Measurements from ENCODE around the gene CCNL1. TPM values are rescaled to one million over a fixed set of nuclear protein-coding genes. Genes with fewer than 3 reads are reported as not detected.

Gene CCNL1
- total RNA-seq, 1 donor from 2014 or later: 99.9 TPM

DNA sequence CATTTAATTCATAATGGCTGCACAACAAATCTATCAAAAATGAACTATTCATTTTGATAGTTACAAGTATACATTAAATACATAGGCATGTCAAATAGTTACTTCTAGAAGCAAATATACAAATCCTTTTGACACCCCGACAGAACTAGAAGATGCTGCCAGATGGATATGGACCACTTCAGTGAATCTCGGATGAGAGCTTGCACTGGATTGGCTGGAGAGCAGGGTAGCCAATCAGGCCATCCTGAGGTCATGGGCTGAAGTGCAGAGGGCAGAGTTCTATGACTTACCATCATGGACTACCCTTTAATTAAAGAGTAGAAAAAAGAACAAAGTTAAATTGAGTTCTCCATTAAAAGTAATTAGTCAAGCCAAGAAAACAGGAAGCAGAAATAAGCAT, 8.3 kb downstream of the CCNL1 start:
- no peak for DNase-seq (ENCODE audit: low read depth)
- H3K27me3 ChIP-seq (ENCODE audit: control insufficient read depth, insufficient read depth, low read length): no peaks in the 10 kb centered on the region
- TF ChIP-seq CTCF (IDR thresholded peaks at IDR 0.05; ENCODE audit: insufficient read depth, low read length, poor library complexity, severe bottlenecking): no peak
- peaks cover 2% of the 10 kb centered on the region for H3K36me3 ChIP-seq (ENCODE audit: control insufficient read depth, insufficient read depth, low read length)
- H3K4me3 ChIP-seq (ENCODE audit: low read depth, low read length): no peak overlapping the region

GRCh38 chr3:157151151-157151550, 8.8 kb downstream of the CCNL1 start:
- no peaks in the 10 kb centered on the region for H3K27me3 ChIP-seq (ENCODE audit: control insufficient read depth, insufficient read depth, low read length)
- DNase-seq (ENCODE audit: low read depth): no peak
- peaks cover 2% of the 10 kb centered on the region for H3K36me3 ChIP-seq (ENCODE audit: control insufficient read depth, insufficient read depth, low read length)
- no peak for TF ChIP-seq CTCF (IDR thresholded peaks at IDR 0.05; ENCODE audit: insufficient read depth, low read length, poor library complexity, severe bottlenecking)
- H3K4me3 ChIP-seq (ENCODE audit: low read depth, low read length): no peak overlapping the region

DNA sequence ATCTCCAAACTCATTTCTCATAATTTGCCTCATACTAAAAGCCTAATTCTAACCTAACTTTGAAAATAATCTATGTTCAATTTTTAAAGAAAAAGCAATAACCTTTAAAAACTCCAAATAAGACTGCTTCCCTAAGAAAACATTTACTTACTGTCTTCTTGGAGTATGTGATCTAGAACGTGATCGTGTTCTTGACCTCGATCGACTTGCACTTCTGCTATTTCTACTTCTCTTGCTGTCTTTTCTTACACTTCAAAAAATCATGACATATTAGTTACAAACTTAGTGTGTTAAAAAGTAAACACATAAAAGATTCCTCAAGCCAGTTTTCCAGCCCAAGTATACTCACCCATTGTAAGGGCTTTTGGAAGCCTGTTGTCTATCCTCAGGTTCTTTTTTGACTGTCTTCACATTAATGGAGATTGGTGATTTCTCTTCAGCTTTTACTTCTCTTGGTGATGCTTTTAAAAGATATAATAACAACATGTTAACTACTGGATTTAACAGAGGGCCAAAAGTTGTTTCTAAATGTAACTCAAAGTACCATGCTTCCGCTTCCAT, 10.7 kb downstream of the CCNL1 start:
- no peak for DNase-seq (ENCODE audit: low read depth)
- peaks cover 2% of the 10 kb centered on the region for H3K36me3 ChIP-seq (ENCODE audit: control insufficient read depth, insufficient read depth, low read length)

DNA sequence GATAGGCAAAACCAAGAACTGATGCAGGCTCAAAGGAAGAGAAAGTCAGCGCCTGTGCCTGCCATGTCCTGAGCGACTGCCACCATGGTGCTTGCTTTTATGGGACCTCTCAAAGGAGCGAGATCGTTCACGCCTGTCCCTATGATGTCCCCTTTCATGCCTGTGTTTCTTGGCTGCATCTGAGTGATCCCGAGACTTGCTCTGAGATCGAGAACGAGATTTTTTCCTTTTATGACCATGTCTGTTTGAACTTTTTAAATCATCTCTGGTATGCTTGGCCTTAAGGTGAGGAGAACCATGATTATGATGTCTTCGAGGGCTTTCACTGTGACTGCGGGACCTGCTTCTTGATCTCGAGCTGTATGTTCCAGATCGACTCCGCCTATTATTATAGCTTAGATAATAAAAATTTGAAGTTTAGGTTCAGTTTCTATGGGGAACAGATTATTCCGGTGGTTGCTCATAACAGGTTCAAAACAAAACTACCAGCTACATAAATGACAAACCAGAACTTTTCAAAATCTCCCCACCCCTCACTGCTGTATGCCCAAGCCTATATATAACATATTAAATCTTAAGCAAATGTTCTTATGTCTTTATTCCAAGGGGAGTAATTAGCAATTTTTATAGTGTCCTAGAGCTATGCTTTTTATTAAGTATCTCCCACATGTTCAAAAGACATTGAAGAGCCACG, 11.6 kb downstream of the CCNL1 start:
- Histone ChIP-seq H3K4me3 (ENCODE audit: low read depth, low read length) (no peak overlapping the region), H3K36me3 (ENCODE audit: control insufficient read depth, insufficient read depth, low read length) (peaks cover 2% of the 10 kb centered on the region), H3K27me3 (ENCODE audit: control insufficient read depth, insufficient read depth, low read length) (no peaks in the 10 kb centered on the region)
- TF ChIP-seq CTCF (IDR thresholded peaks at IDR 0.05; ENCODE audit: insufficient read depth, low read length, poor library complexity, severe bottlenecking): no peak
- no peak for DNase-seq (ENCODE audit: low read depth)

More for the DNA sequence above, 10.7 kb downstream of the CCNL1 start:
- no peak for TF ChIP-seq CTCF (IDR thresholded peaks at IDR 0.05; ENCODE audit: insufficient read depth, low read length, poor library complexity, severe bottlenecking)
- no peaks in the 10 kb centered on the region for H3K27me3 ChIP-seq (ENCODE audit: control insufficient read depth, insufficient read depth, low read length)
- no peak overlapping the region for H3K4me3 ChIP-seq (ENCODE audit: low read depth, low read length)

DNA sequence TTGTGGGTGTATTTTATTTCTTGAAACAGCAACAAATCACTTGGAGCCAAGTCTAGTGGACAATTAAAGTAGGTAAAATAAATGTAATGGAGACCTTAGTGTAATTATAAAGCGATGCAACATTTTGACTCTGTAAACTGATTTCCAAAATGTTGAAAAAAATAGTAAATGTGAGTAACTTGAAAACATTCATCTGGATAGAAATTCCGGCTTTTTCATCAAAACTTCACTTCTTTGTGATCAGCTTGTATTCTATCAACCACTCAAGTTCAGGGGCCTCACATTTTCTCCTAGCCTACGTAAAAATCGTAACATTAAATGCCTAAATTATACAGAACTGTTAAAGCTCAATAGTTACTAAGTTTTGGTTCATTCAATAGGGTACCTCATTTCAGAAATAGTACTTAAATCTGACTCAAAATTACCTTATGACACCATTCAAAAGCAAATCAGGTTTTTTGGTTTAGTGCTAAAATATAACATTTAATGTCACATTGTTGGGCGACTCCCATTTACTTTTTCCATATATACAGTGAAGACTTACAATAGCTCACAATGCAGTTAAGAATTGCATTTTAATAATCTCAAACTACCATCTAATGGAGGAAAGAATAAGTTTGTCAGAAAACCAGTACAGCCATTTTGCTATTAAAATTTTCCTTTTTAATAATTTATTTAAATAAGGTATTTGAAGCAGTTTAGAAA, 12.7 kb downstream of the CCNL1 start:
- Histone ChIP-seq H3K4me3 (ENCODE audit: low read depth, low read length) (no peak overlapping the region), H3K27me3 (ENCODE audit: control insufficient read depth, insufficient read depth, low read length) (no peaks in the 10 kb centered on the region), H3K36me3 (ENCODE audit: control insufficient read depth, insufficient read depth, low read length) (peaks cover 2% of the 10 kb centered on the region)
- DNase-seq (ENCODE audit: low read depth): no peak
- TF ChIP-seq CTCF (IDR thresholded peaks at IDR 0.05; ENCODE audit: insufficient read depth, low read length, poor library complexity, severe bottlenecking): no peak

All from kidney epithelial cell (primary cell).